ENCODE results near the gene MRPL58.
A peak's percentile ranks its signal among the peaks of the same experiment; 100 is the strongest.

MRPL58 gene

DNA sequence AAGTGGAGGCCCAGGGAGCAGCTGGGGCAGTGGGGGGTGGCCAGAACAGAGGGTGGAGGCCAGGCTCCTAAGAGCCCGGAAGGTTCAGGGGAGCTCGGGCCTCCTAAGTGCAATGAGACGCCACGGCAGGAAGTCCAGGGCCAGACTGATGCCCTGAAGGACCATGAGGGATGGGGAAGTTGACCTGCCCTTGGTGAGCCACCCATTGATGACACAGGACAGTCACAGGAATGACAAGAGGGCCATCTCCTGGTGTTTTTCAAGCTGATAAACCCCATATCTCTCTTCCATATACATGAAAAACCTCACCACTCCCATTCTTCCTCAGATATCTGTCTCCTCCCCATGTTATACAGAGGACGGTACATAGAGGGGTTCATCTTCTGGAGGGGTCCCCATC, 5.8 kb upstream of the MRPL58 start:
- no peak overlapping the region for H3K4me3 ChIP-seq (ENCODE audit: low read depth, low read length)
- H3K27me3 ChIP-seq (ENCODE audit: control insufficient read depth, insufficient read depth, low read length) = no peaks in the 10 kb centered on the region
- peaks cover 13% of the 10 kb centered on the region for H3K36me3 ChIP-seq (ENCODE audit: control insufficient read depth, insufficient read depth, low read length)
- peaks cover under 1% of the 10 kb centered on the region for H3K4me1 ChIP-seq (ENCODE audit: control insufficient read depth, insufficient read depth, low read length)
- no peaks in the 10 kb centered on the region for H3K9me3 ChIP-seq (ENCODE audit: control insufficient read depth, insufficient read depth, low read length)
- H3K9ac ChIP-seq (ENCODE audit: low read depth, low read length) = no peak overlapping the region

DNA sequence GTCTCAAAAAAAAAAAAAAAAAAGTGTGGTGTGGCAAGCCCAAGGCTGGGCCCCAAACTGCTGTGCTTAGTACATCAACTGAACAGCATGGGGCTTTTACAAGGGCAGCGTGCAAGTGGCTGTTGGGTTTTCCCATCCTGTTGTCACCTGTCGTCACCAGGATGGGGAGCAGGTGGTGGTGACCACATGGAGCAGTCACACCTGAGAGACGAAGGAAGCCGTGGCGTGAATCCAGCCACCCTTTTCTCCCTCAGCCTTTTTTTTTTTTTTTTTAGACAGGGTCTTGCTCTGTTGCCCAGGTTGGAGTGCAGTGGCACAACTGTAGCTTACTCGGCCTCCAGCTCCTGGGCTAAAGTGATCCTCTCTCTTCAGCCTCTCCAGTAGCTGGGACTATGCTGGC, 4.1 kb upstream of the MRPL58 start:
- no peak overlapping the region for H3K4me3 ChIP-seq (ENCODE audit: low read depth, low read length)
- H3K27me3 ChIP-seq (ENCODE audit: control insufficient read depth, insufficient read depth, low read length) = no peaks in the 10 kb centered on the region
- peaks cover 5% of the 10 kb centered on the region for H3K4me1 ChIP-seq (ENCODE audit: control insufficient read depth, insufficient read depth, low read length)
- no peak overlapping the region for H3K9ac ChIP-seq (ENCODE audit: low read depth, low read length)
- H3K36me3 ChIP-seq (ENCODE audit: control insufficient read depth, insufficient read depth, low read length) = peaks cover 7% of the 10 kb centered on the region
- no peaks in the 10 kb centered on the region for H3K9me3 ChIP-seq (ENCODE audit: control insufficient read depth, insufficient read depth, low read length)

DNA sequence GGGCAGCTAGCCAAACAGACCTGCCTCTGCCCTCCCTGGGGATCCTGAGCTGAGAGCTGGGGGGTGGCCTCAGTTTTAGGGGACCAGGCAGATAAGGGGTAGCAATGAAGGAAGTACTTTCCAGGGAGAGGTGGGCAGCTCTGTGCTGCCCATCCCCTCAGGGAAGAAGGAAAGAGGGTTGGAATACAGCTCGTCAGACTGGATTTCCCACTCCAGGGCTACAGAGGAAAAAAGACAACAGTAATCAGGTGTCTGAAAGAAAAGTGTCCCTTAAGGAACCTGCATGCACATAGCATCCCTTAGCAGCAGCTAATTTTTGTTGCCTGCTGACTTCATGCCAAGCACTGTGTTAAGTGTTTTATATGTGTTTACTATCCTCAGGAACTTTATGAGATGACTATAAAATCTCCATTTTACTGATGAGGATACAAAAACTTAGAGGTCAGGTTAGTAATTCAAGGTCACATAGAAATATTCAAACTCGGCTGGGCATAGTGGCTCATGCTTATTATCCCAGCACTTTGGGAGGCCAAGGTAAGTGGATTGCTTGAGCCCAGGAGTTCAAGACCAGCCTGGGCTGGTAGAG, 3.2 kb upstream of the MRPL58 start:
- no peak overlapping the region for H3K9ac ChIP-seq (ENCODE audit: low read depth, low read length)
- H3K36me3 ChIP-seq (ENCODE audit: control insufficient read depth, insufficient read depth, low read length) = no peaks in the 10 kb centered on the region
- peaks cover 9% of the 10 kb centered on the region for H3K4me1 ChIP-seq (ENCODE audit: control insufficient read depth, insufficient read depth, low read length)
- H3K9me3 ChIP-seq (ENCODE audit: control insufficient read depth, insufficient read depth, low read length) = no peaks in the 10 kb centered on the region
- H3K4me3 ChIP-seq (ENCODE audit: low read depth, low read length) = no peak overlapping the region
- no peaks in the 10 kb centered on the region for H3K27me3 ChIP-seq (ENCODE audit: control insufficient read depth, insufficient read depth, low read length)

- Histone ChIP-seq H3K4me3 (ENCODE audit: low read depth, low read length) (no peak overlapping the region), H3K36me3 (ENCODE audit: control insufficient read depth, insufficient read depth, low read length) (no peaks in the 10 kb centered on the region), H3K4me1 (ENCODE audit: control insufficient read depth, insufficient read depth, low read length) (peaks cover 9% of the 10 kb centered on the region), H3K9ac (ENCODE audit: low read depth, low read length) (no peak overlapping the region), H3K9me3 (ENCODE audit: control insufficient read depth, insufficient read depth, low read length) (no peaks in the 10 kb centered on the region), H3K27me3 (ENCODE audit: control insufficient read depth, insufficient read depth, low read length) (no peaks in the 10 kb centered on the region)
Observed at GRCh38 chr17:75010683-75011400, 1.6 kb upstream of the MRPL58 start.

DNA sequence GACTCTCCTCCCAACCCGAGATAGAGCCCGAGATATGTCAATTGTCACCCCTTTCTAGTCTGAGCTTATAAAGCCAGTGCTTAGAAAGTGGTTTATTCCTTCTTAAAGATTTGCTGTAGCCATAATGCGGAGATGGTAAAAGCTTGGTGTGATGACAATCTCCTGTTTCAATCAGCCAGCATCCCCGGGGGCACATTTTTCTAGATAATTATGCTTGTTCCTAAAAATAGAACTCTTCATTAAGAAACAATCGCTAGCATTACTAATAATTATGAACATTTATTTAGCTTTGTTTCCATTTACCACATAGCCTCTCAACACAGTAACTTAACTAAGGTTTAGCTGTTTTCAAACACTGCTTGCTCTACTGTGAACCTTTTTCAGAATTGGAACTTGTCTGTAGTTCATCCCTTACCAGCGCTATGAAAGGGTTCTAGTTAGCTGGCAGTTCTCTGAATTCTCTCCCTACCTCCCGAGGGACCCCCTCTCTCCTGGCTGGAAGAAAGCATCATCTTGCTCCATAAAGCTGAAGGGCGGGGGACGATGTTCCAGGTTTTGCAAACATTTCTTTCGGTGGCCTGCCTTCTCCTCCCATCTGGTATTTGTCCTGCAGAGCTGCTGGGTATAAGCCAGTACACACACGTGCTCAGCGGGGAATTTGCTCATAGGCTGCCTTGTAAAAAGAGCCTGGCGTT, 922 bp upstream of the MRPL58 start:
- peaks cover 9% of the 10 kb centered on the region for H3K4me1 ChIP-seq (ENCODE audit: control insufficient read depth, insufficient read depth, low read length)
- no peaks in the 10 kb centered on the region for H3K27me3 ChIP-seq (ENCODE audit: control insufficient read depth, insufficient read depth, low read length)
- H3K9ac ChIP-seq (ENCODE audit: low read depth, low read length) = peak overlapping the region; percentile 51
- no peaks in the 10 kb centered on the region for H3K9me3 ChIP-seq (ENCODE audit: control insufficient read depth, insufficient read depth, low read length)
- peak overlapping the region; percentile 47 for H3K4me3 ChIP-seq (ENCODE audit: low read depth, low read length)
- H3K36me3 ChIP-seq (ENCODE audit: control insufficient read depth, insufficient read depth, low read length) = no peaks in the 10 kb centered on the region

DNA sequence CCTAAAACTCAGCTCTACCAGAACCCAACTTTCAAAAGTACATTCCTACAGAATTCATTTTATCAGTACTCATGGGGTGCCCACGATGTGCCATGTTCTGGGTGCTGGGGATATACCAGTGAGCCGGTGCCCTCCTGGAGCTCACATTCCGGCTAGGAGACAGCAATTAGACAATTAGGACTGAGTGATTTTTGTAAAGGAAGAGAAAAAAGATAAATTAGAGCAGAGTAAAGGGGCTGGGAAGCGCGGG, 449 bp upstream of the MRPL58 start:
- Histone ChIP-seq H3K9me3 (ENCODE audit: control insufficient read depth, insufficient read depth, low read length) (no peaks in the 10 kb centered on the region), H3K9ac (ENCODE audit: low read depth, low read length) (peak overlapping the region; percentile 51), H3K4me3 (ENCODE audit: low read depth, low read length) (peak overlapping the region; percentile 47), H3K4me1 (ENCODE audit: control insufficient read depth, insufficient read depth, low read length) (peaks cover 9% of the 10 kb centered on the region), H3K36me3 (ENCODE audit: control insufficient read depth, insufficient read depth, low read length) (no peaks in the 10 kb centered on the region), H3K27me3 (ENCODE audit: control insufficient read depth, insufficient read depth, low read length) (no peaks in the 10 kb centered on the region)

DNA sequence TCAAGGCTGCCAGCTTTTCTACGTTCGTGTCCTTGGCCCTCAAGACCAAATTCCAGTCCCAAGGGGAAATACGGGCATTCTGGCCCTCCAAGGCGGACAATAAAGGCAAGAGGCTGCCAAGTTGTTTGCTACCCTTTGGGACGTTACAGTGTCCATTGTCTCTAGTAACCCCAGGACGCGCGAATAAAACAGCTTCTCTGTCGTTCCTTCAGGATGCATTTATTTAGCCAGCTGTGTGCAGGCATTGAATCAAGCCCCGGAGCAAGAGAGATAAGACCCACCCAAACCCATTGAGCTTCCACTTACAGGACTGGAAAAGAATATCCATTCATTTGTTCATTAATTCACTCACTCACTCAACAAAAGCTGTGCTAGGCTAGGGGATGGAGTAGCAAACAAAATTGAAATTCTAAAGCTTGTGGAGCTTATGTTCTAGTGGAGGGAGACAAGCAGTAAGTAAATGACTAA, 656 bp downstream of the MRPL58 start:
- peak overlapping the region; percentile 95 for H3K4me3 ChIP-seq (ENCODE audit: low read depth, low read length)
- H3K9ac ChIP-seq (ENCODE audit: low read depth, low read length) = peak overlapping the region; percentile 79
- no peaks in the 10 kb centered on the region for H3K36me3 ChIP-seq (ENCODE audit: control insufficient read depth, insufficient read depth, low read length)
- H3K9me3 ChIP-seq (ENCODE audit: control insufficient read depth, insufficient read depth, low read length) = no peaks in the 10 kb centered on the region
- peaks cover 9% of the 10 kb centered on the region for H3K4me1 ChIP-seq (ENCODE audit: control insufficient read depth, insufficient read depth, low read length)
- no peaks in the 10 kb centered on the region for H3K27me3 ChIP-seq (ENCODE audit: control insufficient read depth, insufficient read depth, low read length)

- no peak overlapping the region for H3K9ac ChIP-seq (ENCODE audit: low read depth, low read length)
- no peaks in the 10 kb centered on the region for H3K9me3 ChIP-seq (ENCODE audit: control insufficient read depth, insufficient read depth, low read length)
- H3K4me3 ChIP-seq (ENCODE audit: low read depth, low read length) = no peak overlapping the region
- H3K27me3 ChIP-seq (ENCODE audit: control insufficient read depth, insufficient read depth, low read length) = no peaks in the 10 kb centered on the region
- H3K4me1 ChIP-seq (ENCODE audit: control insufficient read depth, insufficient read depth, low read length) = no peaks in the 10 kb centered on the region
- H3K36me3 ChIP-seq (ENCODE audit: control insufficient read depth, insufficient read depth, low read length) = peaks cover 18% of the 10 kb centered on the region
Observed at GRCh38 chr17:75019146-75019545, 6.7 kb downstream of the MRPL58 start.

DNA sequence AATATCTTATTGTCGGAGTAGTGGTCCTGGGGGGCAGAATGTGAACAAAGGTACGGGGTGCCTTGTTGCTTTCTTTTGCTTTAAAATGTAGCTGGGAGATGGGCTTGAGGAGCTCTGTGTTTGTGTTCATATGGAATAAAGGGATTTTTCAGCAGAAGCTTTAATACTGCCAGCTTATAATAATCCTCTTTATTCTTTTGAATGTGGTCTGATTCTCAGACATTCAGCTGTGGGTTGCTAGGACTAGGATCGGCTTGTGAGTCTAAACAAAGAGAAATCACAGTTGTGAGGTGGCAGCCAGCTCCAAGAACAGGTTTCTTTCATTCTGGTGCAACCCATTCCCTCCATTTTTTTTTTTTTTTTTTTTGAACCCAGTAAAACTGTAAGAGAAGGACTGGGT, 7.2 kb downstream of the MRPL58 start:
- H3K4me3 ChIP-seq (ENCODE audit: low read depth, low read length) = no peak overlapping the region

DNA sequence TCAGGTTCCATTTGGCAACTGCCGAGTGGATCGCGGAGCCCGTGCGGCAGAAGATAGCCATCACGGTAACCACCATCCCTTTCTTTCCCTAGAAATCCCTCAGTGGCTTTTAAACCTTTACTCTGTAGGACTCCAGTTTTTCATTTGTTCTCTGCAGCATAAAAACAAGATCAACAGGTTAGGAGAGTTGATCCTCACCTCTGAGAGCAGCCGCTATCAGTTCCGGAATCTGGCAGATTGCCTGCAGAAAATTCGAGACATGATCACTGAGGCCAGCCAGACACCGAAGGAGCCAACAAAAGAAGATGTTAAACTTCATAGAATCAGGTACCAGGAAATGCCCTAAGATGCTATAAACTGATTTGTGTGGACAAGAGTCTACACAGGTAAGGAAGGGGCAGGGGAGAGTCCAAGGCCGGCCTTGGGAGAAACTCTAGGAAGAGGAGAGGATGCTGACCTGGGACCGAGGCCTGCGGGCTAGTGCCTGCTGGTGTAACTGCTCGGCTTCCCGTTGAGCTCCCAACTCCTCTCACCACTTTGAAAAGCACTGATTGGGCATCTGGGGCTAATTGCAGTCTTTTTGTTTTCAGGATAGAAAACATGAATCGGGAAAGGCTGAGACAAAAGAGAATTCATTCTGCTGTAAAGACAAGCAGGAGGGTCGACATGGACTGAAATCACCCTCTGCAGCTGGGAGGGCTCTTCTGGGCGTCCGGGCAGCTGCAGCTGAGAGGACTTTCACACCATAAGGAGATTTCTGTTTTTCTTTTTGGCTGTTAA, 8.1 kb downstream of the MRPL58 start:
- Histone ChIP-seq H3K9ac (ENCODE audit: low read depth, low read length) (no peak overlapping the region), H3K36me3 (ENCODE audit: control insufficient read depth, insufficient read depth, low read length) (peaks cover 18% of the 10 kb centered on the region), H3K27me3 (ENCODE audit: control insufficient read depth, insufficient read depth, low read length) (no peaks in the 10 kb centered on the region), H3K9me3 (ENCODE audit: control insufficient read depth, insufficient read depth, low read length) (no peaks in the 10 kb centered on the region), H3K4me1 (ENCODE audit: control insufficient read depth, insufficient read depth, low read length) (no peaks in the 10 kb centered on the region), H3K4me3 (ENCODE audit: low read depth, low read length) (no peak overlapping the region)

More for the DNA sequence above, 7.2 kb downstream of the MRPL58 start:
- H3K9ac ChIP-seq (ENCODE audit: low read depth, low read length) = no peak overlapping the region
- H3K9me3 ChIP-seq (ENCODE audit: control insufficient read depth, insufficient read depth, low read length) = no peaks in the 10 kb centered on the region
- no peaks in the 10 kb centered on the region for H3K27me3 ChIP-seq (ENCODE audit: control insufficient read depth, insufficient read depth, low read length)
- peaks cover 18% of the 10 kb centered on the region for H3K36me3 ChIP-seq (ENCODE audit: control insufficient read depth, insufficient read depth, low read length)
- no peaks in the 10 kb centered on the region for H3K4me1 ChIP-seq (ENCODE audit: control insufficient read depth, insufficient read depth, low read length)

DNA sequence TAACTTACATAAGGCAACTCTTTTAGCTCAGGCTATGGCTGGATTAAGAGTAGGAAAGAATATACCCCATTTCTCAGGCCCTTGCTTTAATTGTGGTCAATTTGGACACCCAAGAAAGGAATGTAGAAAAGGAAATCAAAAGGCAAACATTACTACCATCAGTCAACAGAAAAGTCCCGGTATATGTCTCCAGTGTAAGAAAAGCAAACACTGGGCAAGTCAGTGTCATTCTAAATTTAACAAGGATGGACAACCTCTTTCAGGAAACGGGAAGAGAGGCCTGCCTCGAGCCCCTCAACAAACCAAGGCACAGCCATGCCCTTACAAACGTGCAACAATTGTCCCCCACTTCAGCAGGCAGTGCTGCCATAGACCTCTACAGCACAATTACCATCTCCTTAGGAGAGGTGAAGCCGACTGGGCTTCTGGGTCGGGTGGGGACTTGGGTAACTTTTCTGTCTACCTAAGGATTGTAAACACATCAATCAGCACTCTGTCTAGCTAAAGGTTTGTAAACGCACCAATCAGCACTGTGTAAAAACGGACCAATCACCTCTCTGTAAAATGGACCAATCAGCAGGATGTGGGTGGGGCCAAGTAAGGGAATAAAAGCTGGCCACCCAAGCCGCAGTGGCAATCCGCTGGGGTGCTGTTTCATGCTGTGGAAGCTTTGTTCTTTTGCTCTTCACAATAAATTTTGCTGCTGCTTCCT, 12.4 kb downstream of the MRPL58 start:
- Histone ChIP-seq H3K9me3 (ENCODE audit: control insufficient read depth, insufficient read depth, low read length) (no peaks in the 10 kb centered on the region), H3K4me1 (ENCODE audit: control insufficient read depth, insufficient read depth, low read length) (no peaks in the 10 kb centered on the region)

More for the DNA sequence above, 12.4 kb downstream of the MRPL58 start:
- Histone ChIP-seq H3K36me3 (ENCODE audit: control insufficient read depth, insufficient read depth, low read length) (peaks cover 18% of the 10 kb centered on the region), H3K27me3 (ENCODE audit: control insufficient read depth, insufficient read depth, low read length) (no peaks in the 10 kb centered on the region), H3K9ac (ENCODE audit: low read depth, low read length) (no peak overlapping the region), H3K4me3 (ENCODE audit: low read depth, low read length) (no peak overlapping the region)
